ENCODE data around the gene DPYSL5.

The DPYSL5 gene

GRCh38 chr2:26846334-26847306 is 1.3 kb upstream of the DPYSL5 start:
- peak; percentile 84 for DNase-seq

GRCh38 chr2:26847307-26847654 is 651 bp upstream of the DPYSL5 start:
- DNase-seq: no peak

GRCh38 chr2:26848336-26849055 is 564 bp downstream of the DPYSL5 start:
- peak; percentile 63 for DNase-seq

- DNase-seq: peak; percentile 65
These were observed 1.4 kb downstream of the DPYSL5 start for GRCh38 chr2:26849056-26849999.

- no peak for DNase-seq
These were observed 2.1 kb downstream of the DPYSL5 start for GRCh38 chr2:26850000-26850431.

GRCh38 chr2:26850505-26850904 is 2.6 kb downstream of the DPYSL5 start:
- DNase-seq: no peak

GRCh38 chr2:26852405-26853306 is 4.7 kb downstream of the DPYSL5 start:
- DNase-seq: no peak

- DNase-seq: no peak
These were observed 5.8 kb downstream of the DPYSL5 start for GRCh38 chr2:26853751-26854150.

- no peak for DNase-seq
These were observed 6.4 kb downstream of the DPYSL5 start for GRCh38 chr2:26854283-26854827.

GRCh38 chr2:26855466-26855865 is 7.5 kb downstream of the DPYSL5 start:
- DNase-seq: no peak

- no peak for DNase-seq
These were observed 11.7 kb downstream of the DPYSL5 start for GRCh38 chr2:26859622-26860021.

- DNase-seq: no peak
These were observed 12.4 kb downstream of the DPYSL5 start for GRCh38 chr2:26860211-26860850.

- no peak for DNase-seq
These were observed 13.8 kb downstream of the DPYSL5 start for GRCh38 chr2:26861610-26862224.

- DNase-seq: no peak
These were observed 16.3 kb downstream of the DPYSL5 start for GRCh38 chr2:26864226-26864625.

- DNase-seq: no peak
These were observed 16.7 kb downstream of the DPYSL5 start for GRCh38 chr2:26864646-26865045.

- DNase-seq: no peak
These were observed 22.7 kb downstream of the DPYSL5 start for GRCh38 chr2:26870585-26871095.

- no peak for DNase-seq
These were observed 25.5 kb downstream of the DPYSL5 start for GRCh38 chr2:26873286-26873983.

- DNase-seq: no peak
These were observed 26.6 kb downstream of the DPYSL5 start for GRCh38 chr2:26874514-26874913.

GRCh38 chr2:26875065-26875634 is 27.2 kb downstream of the DPYSL5 start:
- no peak for DNase-seq
